Iris pigment epithelial cell (primary cell): ENCODE measurements around the gene UGT1A4.

Experiments
- DNase-seq: peaks from one replicate; pipeline ENCODE4 v3.0.0-alpha.2; 2011; ENCODE audit warnings: low read depth

The UGT1A4 gene

GRCh38 chr2:233811732-233812131 lies 93.2 kb downstream of the UGT1A4 start:
- no peak for DNase-seq

GRCh38 chr2:233813236-233814055 lies 94.9 kb downstream of the UGT1A4 start:
- DNase-seq = no peak

- DNase-seq = peak; percentile 22
Observed at GRCh38 chr2:233814056-233814835, 95.7 kb downstream of the UGT1A4 start.

- DNase-seq = no peak
Observed at GRCh38 chr2:233815861-233816260, 97.3 kb downstream of the UGT1A4 start.

GRCh38 chr2:233816334-233816733 lies 97.8 kb downstream of the UGT1A4 start:
- no peak for DNase-seq

- no peak for DNase-seq
Observed at GRCh38 chr2:233816771-233817170, 98.2 kb downstream of the UGT1A4 start.

GRCh38 chr2:233817361-233817911 lies 98.9 kb downstream of the UGT1A4 start:
- DNase-seq = peak; percentile 37

- no peak for DNase-seq
Observed at GRCh38 chr2:233817995-233818638, 99.6 kb downstream of the UGT1A4 start.

- no peak for DNase-seq
Observed at GRCh38 chr2:233818639-233819621, 100.4 kb downstream of the UGT1A4 start.

GRCh38 chr2:233819884-233820773 lies 101.6 kb downstream of the UGT1A4 start:
- DNase-seq = no peak

GRCh38 chr2:233820774-233821105 lies 102.2 kb downstream of the UGT1A4 start:
- no peak for DNase-seq

- no peak for DNase-seq
Observed at GRCh38 chr2:233821196-233821595, 102.7 kb downstream of the UGT1A4 start.

GRCh38 chr2:233821709-233822100 lies 103.2 kb downstream of the UGT1A4 start:
- no peak for DNase-seq

GRCh38 chr2:233822101-233822771 lies 103.7 kb downstream of the UGT1A4 start:
- no peak for DNase-seq
